PC-3 (cell line): ENCODE measurements around the gene WBP4.

Source experiments
- CTCF ChIP-seq: fragments of 300-600 bp; sonication (generic); conservative IDR thresholded peaks from 2 replicates; pipeline ENCODE4 v1.5.1; 2017; ENCODE audit warnings: antibody characterized with exemption, low read depth, mild to moderate bottlenecking, low read length
- EZH2 ChIP-seq: fragments of 300-600 bp; sonication (generic); IDR thresholded peaks from one replicate; pipeline ENCODE4 v1.6.1; 2017; ENCODE audit warnings: antibody characterized with exemption, mild to moderate bottlenecking, low read length; ENCODE audit not compliant: unreplicated experiment

GRCh38 chr13:41098761-41099160, 37.5 kb downstream of the WBP4 start:
- no peak for TF ChIP-seq CTCF
- TF ChIP-seq EZH2: no peak
